GM23338 (cell line): ENCODE data around the gene SFXN5. TPM values are rescaled to one million over a fixed set of nuclear protein-coding genes. Genes with fewer than 3 reads are reported as not detected.

Experiments used
- ATAC-seq: fragments of 200-7000 bp; cut with Tn5 transposase; 3 replicates; pipeline ENCODE4 v1.9.1; 2020
- DNase-seq: peaks from one replicate; pipeline ENCODE4 v3.0.0-alpha.2; 2015; ENCODE audit warnings: low spot score
- H2AFZ ChIP-seq: fragments of 200-600 bp; sonication (generic); 2 replicates; pipeline ENCODE4 v1.8.0; 2016; ENCODE audit warnings: antibody characterized with exemption, mild to moderate bottlenecking, moderate library complexity
- H3F3A ChIP-seq: fragments of 200-600 bp; sonication (generic); replicated peaks from 2 replicates; pipeline ENCODE4 v1.8.0; 2017; ENCODE audit warnings: antibody characterized with exemption, mixed run types, low read depth
- H3K27ac ChIP-seq: fragments of 200-600 bp; sonication (generic); 2 replicates; pipeline ENCODE4 v1.6.1; 2016; ENCODE audit warnings: low read depth
- H3K27me3 ChIP-seq: fragments of 200-600 bp; sonication (generic); 2 replicates; pipeline ENCODE4 v1.8.0; 2016; ENCODE audit warnings: mild to moderate bottlenecking, mixed run types, moderate library complexity; ENCODE audit not compliant: insufficient read depth
- H3K36me3 ChIP-seq: fragments of 200-600 bp; sonication (generic); 2 replicates; pipeline ENCODE4 v1.8.0; 2016; ENCODE audit warnings: mild to moderate bottlenecking; ENCODE audit not compliant: insufficient read depth
- H3K4me1 ChIP-seq: fragments of 200-600 bp; sonication (generic); 2 replicates; pipeline ENCODE4 v1.8.0; 2016; ENCODE audit warnings: mild to moderate bottlenecking, moderate library complexity; ENCODE audit not compliant: insufficient read depth
- H3K4me2 ChIP-seq: fragments of 200-600 bp; sonication (generic); 2 replicates; pipeline ENCODE4 v1.7.1; 2017; ENCODE audit warnings: mixed run types
- H3K4me3 ChIP-seq: fragments of 200-600 bp; sonication (generic); 2 replicates; pipeline ENCODE4 v1.6.1; 2016; ENCODE audit warnings: mixed run types
- H3K79me2 ChIP-seq: fragments of 200-600 bp; sonication (generic); replicated peaks from 2 replicates; pipeline ENCODE4 v1.8.0; 2017; ENCODE audit warnings: mild to moderate bottlenecking; ENCODE audit not compliant: insufficient read depth
- H3K9me2 ChIP-seq: fragments of 200-600 bp; sonication (generic); 2 replicates; pipeline ENCODE4 v1.8.0; 2017; ENCODE audit not compliant: insufficient read depth
- H4K20me1 ChIP-seq: fragments of 200-600 bp; sonication (generic); replicated peaks from 2 replicates; pipeline ENCODE4 v1.8.0; 2017; ENCODE audit warnings: mild to moderate bottlenecking; ENCODE audit not compliant: insufficient read depth
- H3K27ac Mint-ChIP-seq: 2 replicates; pipeline ENCODE4 v1.8.0; 2020; ENCODE audit warnings: inconsistent platforms, mild to moderate bottlenecking, moderate library complexity, mixed read lengths
- H3K27me3 Mint-ChIP-seq: 3 replicates; pipeline ENCODE4 v1.8.0; 2022; ENCODE audit warnings: low read depth, mild to moderate bottlenecking, moderate library complexity, mixed read lengths, inconsistent platforms; ENCODE audit not compliant: insufficient read depth, poor library complexity
- H3K36me3 Mint-ChIP-seq: 3 replicates; pipeline ENCODE4 v1.8.0; 2021; ENCODE audit warnings: low read depth, mild to moderate bottlenecking, inconsistent platforms, moderate library complexity, mixed read lengths
- H3K4me1 Mint-ChIP-seq: 3 replicates; pipeline ENCODE4 v1.8.0; 2020; ENCODE audit warnings: mild to moderate bottlenecking, inconsistent platforms, mixed read lengths
- H3K4me3 Mint-ChIP-seq: 3 replicates; pipeline ENCODE4 v1.8.0; 2021; ENCODE audit warnings: moderate library complexity, mild to moderate bottlenecking, inconsistent platforms, mixed read lengths
- H3K9me3 Mint-ChIP-seq: 3 replicates; pipeline ENCODE4 v1.8.0; 2020; ENCODE audit warnings: moderate library complexity, mild to moderate bottlenecking, inconsistent platforms, mixed read lengths
- CREB1 ChIP-seq: fragments of 250-450 bp; sonication (Bioruptor Pico); IDR thresholded peaks from 2 replicates; pipeline ENCODE4 v1.5.0; 2020; ENCODE audit warnings: low read depth, mild to moderate bottlenecking, moderate library complexity
- CTCF ChIP-seq, 2 experiments: fragments of 200-600 bp in 1 of 2; sonication (generic) in 1 of 2; conservative IDR thresholded peaks; 2 replicates each; pipeline versions ENCODE4 v1.5.1 to v1.6.1; 2016 to 2017; ENCODE audit warnings: antibody characterized with exemption in 2 of 2, low read depth in 2 of 2, mild to moderate bottlenecking in 2 of 2, moderate library complexity in 1 of 2
- ETS1 ChIP-seq: IDR thresholded peaks from 2 replicates; pipeline ENCODE4 v1.6.1; 2016; ENCODE audit warnings: antibody characterized with exemption
- EZH2 ChIP-seq: fragments of 200-600 bp; sonication (generic); IDR thresholded peaks from one replicate; pipeline ENCODE4 v1.8.0; 2017; ENCODE audit warnings: antibody characterized with exemption, mild to moderate bottlenecking, low read depth; ENCODE audit not compliant: unreplicated experiment
- EZH2phosphoT487 ChIP-seq: fragments of 200-600 bp; sonication (generic); IDR thresholded peaks from one replicate; pipeline ENCODE4 v1.8.1; 2018; ENCODE audit warnings: antibody characterized with exemption; ENCODE audit not compliant: unreplicated experiment
- JUNB ChIP-seq: IDR thresholded peaks from one replicate; pipeline ENCODE4 v1.6.1; 2016; ENCODE audit warnings: antibody characterized with exemption; ENCODE audit not compliant: unreplicated experiment
- NANOG ChIP-seq: IDR thresholded peaks from 2 replicates; pipeline ENCODE4 v1.6.1; 2016; ENCODE audit warnings: antibody characterized with exemption, borderline replicate concordance
- POLR2AphosphoS5 ChIP-seq: IDR thresholded peaks from 2 replicates; pipeline ENCODE4 v1.6.1; 2016; ENCODE audit warnings: antibody characterized with exemption, low read depth
- REST ChIP-seq: IDR thresholded peaks from one replicate; pipeline ENCODE4 v1.6.1; 2018; ENCODE audit warnings: antibody characterized with exemption; ENCODE audit not compliant: unreplicated experiment
- STAT1 ChIP-seq: IDR thresholded peaks from one replicate; pipeline ENCODE4 v1.6.1; 2016; ENCODE audit warnings: antibody characterized with exemption; ENCODE audit not compliant: unreplicated experiment
- ZNF331 ChIP-seq: fragments of 250-450 bp; sonication (Bioruptor Pico); IDR thresholded peaks from 2 replicates; pipeline ENCODE4 v1.5.0; 2020; ENCODE audit warnings: low read depth, mild to moderate bottlenecking, moderate library complexity
- polyA plus RNA-seq: library from polyadenylated mRNA; unstranded; fragments of >200 nt; fragmentation: Nextera tagmentation; extraction: Ambion mirVana; gene quantifications from 2 replicates; pipeline ENCODE4 v1.2.1, GENCODE V29; 2016
- total RNA-seq: library from RNA; depleted of rRNA; stranded (reverse); fragments of >200 nt; shearing (Covaris generic); gene quantifications from 2 replicates; pipeline ENCODE4 v1.2.3, GENCODE V29; 2014
- TF ChIP-seq, protein P1 (sequence below): fragments of 250-450 bp; sonication (Bioruptor Pico); IDR thresholded peaks from 2 replicates; pipeline ENCODE4 v1.5.0; 2020; ENCODE audit warnings: mild to moderate bottlenecking, moderate library complexity

Gene SFXN5
- total and polyA plus RNA-seq, 2 experiments from 2014 or later = 23.6 to 25.8 TPM

DNA sequence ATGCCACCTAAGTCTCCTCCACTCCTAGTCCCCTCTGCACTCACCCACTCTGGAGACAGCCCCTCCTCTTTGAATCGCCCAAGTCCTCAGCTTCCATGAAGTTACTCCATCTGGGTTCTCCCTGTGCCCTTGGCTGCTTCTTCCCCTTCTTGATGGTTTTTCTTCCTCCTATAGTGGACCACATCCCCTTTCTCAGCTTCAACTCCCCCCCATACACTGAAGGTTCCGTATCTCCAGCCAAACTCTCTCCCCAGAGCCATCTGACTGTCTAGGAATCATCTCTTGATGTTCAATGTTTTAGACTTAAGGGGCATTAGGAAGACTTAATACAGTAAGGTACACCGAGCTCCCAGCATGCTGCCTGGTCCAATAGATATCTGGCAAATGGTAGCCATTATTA is 114.6 kb downstream of the SFXN5 start:
- Mint-ChIP-seq H3K27ac (no peak overlapping the region), H3K4me1 (peaks cover 42% of the 10 kb centered on the region), H3K9me3 (no peaks in the 10 kb centered on the region), H3K4me3 (no peak overlapping the region; the same call in 2 of the 3 replicates), H3K36me3 (peaks cover 14% of the 10 kb centered on the region), H3K27me3 (peaks cover 42% of the 10 kb centered on the region)
- TF ChIP-seq EZH2phosphoT487 (no peak), REST (no peak), NANOG (no peak), CREB1 (CRISPR knock-in tag) (no peak), CTCF (conservative IDR thresholded peaks at IDR 0.05; ENCODE audit: low read depth in 2 of 2) (no peak), POLR2AphosphoS5 (no peak), ZNF331 (CRISPR knock-in tag) (no peak), JUNB (no peak), STAT1 (no peak), EZH2 (no peak), ETS1 (no peak)
- TF ChIP-seq, protein P1, sequence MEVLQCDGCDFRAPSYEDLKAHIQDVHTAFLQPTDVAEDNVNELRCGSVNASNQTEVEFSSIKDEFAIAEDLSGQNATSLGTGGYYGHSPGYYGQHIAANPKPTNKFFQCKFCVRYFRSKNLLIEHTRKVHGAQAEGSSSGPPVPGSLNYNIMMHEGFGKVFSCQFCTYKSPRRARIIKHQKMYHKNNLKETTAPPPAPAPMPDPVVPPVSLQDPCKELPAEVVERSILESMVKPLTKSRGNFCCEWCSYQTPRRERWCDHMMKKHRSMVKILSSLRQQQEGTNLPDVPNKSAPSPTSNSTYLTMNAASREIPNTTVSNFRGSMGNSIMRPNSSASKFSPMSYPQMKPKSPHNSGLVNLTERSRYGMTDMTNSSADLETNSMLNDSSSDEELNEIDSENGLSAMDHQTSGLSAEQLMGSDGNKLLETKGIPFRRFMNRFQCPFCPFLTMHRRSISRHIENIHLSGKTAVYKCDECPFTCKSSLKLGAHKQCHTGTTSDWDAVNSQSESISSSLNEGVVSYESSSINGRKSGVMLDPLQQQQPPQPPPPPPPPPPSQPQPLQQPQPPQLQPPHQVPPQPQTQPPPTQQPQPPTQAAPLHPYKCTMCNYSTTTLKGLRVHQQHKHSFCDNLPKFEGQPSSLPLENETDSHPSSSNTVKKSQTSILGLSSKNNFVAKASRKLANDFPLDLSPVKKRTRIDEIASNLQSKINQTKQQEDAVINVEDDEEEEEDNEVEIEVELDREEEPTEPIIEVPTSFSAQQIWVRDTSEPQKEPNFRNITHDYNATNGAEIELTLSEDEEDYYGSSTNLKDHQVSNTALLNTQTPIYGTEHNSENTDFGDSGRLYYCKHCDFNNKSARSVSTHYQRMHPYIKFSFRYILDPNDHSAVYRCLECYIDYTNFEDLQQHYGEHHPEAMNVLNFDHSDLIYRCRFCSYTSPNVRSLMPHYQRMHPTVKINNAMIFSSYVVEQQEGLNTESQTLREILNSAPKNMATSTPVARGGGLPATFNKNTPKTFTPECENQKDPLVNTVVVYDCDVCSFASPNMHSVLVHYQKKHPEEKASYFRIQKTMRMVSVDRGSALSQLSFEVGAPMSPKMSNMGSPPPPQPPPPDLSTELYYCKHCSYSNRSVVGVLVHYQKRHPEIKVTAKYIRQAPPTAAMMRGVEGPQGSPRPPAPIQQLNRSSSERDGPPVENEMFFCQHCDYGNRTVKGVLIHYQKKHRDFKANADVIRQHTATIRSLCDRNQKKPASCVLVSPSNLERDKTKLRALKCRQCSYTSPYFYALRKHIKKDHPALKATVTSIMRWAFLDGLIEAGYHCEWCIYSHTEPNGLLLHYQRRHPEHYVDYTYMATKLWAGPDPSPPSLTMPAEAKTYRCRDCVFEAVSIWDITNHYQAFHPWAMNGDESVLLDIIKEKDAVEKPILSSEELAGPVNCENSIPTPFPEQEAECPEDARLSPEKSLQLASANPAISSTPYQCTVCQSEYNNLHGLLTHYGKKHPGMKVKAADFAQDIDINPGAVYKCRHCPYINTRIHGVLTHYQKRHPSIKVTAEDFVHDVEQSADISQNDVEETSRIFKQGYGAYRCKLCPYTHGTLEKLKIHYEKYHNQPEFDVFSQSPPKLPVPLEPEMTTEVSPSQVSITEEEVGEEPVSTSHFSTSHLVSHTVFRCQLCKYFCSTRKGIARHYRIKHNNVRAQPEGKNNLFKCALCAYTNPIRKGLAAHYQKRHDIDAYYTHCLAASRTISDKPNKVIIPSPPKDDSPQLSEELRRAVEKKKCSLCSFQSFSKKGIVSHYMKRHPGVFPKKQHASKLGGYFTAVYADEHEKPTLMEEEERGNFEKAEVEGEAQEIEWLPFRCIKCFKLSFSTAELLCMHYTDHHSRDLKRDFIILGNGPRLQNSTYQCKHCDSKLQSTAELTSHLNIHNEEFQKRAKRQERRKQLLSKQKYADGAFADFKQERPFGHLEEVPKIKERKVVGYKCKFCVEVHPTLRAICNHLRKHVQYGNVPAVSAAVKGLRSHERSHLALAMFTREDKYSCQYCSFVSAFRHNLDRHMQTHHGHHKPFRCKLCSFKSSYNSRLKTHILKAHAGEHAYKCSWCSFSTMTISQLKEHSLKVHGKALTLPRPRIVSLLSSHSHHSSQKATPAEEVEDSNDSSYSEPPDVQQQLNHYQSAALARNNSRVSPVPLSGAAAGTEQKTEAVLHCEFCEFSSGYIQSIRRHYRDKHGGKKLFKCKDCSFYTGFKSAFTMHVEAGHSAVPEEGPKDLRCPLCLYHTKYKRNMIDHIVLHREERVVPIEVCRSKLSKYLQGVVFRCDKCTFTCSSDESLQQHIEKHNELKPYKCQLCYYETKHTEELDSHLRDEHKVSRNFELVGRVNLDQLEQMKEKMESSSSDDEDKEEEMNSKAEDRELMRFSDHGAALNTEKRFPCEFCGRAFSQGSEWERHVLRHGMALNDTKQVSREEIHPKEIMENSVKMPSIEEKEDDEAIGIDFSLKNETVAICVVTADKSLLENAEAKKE (CRISPR knock-in tag) = no peak
- no peak overlapping the region for H2AFZ ChIP-seq
- no peaks in the 10 kb centered on the region for H3K27me3 ChIP-seq
- ATAC-seq (no peak), DNase-seq (no peak)
- no peaks in the 10 kb centered on the region for H4K20me1 ChIP-seq
- no peak overlapping the region for H3K4me3 ChIP-seq
- H3K36me3 ChIP-seq = no peaks in the 10 kb centered on the region; the same call in 1 of the 2 replicates
- H3K79me2 ChIP-seq = no peaks in the 10 kb centered on the region
- peaks cover 10% of the 10 kb centered on the region for H3F3A ChIP-seq
- 0 out of 2 replicates have a peak, but pooled peaks cover 3% of the 10 kb centered on the region for H3K9me2 ChIP-seq
- peaks cover 15% of the 10 kb centered on the region for H3K4me1 ChIP-seq
- H3K27ac ChIP-seq = no peak overlapping the region
- no peak overlapping the region for H3K4me2 ChIP-seq
